CD4-positive, alpha-beta T cell treated with Interleukin-2 at 100 ng/mL for 4 hours (primary cell): ENCODE measurements around the gene MAS1L.

Experiments
- DNase-seq: peaks from one replicate; pipeline ENCODE4 v3.0.0-alpha.2; 2020; ENCODE audit warnings: low spot score

MAS1L gene, protein sequence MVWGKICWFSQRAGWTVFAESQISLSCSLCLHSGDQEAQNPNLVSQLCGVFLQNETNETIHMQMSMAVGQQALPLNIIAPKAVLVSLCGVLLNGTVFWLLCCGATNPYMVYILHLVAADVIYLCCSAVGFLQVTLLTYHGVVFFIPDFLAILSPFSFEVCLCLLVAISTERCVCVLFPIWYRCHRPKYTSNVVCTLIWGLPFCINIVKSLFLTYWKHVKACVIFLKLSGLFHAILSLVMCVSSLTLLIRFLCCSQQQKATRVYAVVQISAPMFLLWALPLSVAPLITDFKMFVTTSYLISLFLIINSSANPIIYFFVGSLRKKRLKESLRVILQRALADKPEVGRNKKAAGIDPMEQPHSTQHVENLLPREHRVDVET

DNA sequence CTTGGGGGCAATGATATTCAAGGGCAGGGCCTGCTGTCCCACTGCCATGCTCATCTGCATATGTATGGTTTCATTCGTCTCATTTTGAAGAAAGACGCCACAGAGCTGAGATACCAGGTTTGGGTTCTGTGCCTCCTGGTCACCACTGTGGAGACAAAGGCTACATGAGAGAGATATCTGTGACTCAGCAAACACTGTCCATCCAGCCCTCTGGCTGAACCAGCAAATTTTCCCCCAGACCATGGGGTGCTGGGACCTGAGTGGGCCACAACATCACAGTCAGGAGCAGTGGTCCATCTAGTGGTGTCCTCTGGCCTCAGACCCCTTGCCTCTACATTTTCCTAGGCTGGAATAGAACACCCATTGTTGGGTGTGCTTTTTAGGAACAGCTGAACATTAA is at the start of gene MAS1L:
TSS of gene MAS1L (minus strand) at position 297 of the 400 bp plus-strand sequence. CDS start at position 243, 54 bp downstream.
- no peak for DNase-seq

DNA sequence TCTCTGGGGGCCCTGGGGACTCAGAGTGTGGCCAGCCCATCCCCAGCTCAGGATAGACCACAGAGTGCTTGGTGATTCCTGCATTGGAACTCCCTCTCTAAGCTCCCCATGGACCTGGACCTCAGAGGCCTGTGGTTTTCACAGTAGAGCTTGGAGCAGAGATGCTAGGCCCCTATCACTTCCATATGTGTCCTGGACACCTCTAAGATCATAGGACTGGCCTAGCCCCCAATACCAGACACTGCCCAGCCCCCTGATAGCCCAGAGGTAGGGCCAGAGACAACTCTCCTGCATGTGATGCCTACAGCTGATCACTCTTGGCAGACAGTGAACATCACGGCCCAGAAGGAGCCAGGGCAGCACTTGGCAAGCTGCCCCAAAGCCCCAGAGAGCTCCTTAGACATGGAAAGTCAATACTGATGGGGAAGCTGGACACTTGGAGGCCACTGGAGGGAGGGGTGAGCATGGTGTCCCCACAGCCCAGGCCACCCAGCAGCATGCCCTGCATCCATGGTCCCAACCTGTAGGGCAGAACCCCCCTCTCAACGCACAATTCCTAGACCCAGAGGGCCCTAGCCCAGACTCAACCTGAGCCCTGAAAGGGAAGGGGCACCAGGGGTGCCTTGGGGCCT is 44.7 kb upstream of the MAS1L start:
- no peak for DNase-seq

DNA sequence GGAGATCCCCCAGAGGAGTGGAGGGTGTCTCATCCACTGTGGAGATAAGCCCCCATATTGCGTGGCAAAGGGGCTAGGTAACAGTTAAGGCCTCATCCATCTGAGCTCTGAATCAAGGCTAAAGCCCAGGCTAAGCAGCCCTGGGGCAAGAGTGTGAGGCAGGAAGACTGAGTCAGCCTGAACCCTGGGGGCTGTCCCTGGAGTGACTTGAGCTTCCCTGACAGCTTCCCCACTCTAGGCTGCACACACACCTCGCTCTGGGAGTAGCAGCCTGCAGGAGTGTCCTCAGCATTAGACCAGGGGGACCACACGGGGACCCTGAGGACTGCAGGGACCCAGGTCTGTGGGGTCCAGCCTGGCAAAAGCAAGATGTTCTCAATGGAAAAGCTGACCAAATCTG is 43.9 kb upstream of the MAS1L start:
- DNase-seq, result no peak

DNA sequence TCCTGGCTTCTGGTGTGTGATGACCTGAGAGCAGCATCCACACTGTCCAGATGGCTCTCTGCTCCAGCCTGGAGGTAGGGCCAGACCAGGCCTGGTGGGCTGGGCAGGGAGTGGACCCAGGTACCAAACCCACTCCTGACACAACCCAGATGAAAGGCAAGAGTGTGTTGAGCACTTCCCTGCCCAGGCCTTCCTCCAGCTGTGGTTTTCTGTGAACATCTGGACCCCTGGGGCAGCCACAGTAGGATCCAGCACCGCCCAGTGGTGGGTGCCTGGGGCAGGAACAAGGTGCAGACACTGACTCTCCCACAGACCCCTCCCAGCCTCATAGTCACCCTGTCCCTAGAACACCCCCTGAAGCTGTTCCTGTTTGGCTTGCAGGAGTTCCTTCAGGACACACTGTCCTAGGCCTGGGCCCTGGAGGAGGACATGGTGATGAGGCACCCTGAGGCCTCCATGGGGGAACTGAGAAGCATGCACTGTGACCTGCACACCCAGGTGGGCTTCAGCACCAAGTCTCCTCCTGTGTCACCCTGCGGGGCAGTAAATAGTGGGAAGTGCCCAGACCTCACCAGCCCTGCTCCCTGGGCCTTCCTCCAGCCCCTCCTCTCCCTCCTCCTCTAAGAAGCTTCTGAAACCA is 43.0 kb upstream of the MAS1L start:
- DNase-seq, result no peak

DNA sequence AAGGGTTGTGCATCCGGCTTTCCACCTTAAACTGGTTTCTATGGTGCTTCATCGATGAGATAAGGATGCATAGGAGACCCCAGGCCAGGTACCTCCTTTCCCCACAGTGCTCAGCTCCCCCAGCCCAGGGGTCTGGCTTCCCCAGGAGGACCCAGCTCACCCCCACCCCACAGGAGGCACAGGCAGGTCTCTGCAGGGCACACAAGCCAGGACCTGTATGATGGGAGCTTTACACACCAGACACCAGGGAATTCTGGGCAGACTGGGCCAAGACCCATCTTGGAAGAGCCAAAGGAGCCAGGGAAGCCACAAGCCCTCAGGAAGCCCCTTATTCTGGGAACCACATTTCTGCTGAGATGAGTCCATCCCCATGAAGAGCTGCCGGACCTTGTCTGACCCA is 42.2 kb upstream of the MAS1L start:
- no peak for DNase-seq

DNA sequence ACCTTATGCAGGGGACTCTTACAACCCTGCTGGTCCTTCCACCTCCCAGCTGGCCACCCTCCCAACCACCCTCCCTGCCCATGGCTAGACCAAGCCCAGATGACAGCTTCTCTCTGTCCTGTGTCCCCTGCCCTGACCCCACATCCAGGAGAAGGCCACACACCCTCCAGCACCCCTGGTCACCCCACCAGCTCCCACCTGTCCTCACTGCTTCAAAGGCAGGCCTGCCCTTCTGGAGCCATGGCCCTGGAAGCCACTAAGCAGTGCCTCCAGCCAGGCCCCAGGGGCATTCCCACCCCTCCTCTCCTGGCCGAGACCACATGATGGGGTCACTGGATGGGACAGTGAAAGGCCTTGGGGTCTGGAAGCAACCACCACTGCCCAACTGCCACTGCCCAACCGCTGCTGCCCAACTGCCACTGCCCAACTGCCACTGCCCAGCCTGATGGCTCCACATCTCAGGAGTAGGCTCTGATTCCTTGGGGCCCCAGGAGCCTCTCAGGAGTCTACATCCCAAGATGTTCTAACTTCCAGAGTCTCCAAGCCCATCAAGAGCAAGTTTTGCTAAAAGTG is 41.3 kb upstream of the MAS1L start:
- no peak for DNase-seq

DNA sequence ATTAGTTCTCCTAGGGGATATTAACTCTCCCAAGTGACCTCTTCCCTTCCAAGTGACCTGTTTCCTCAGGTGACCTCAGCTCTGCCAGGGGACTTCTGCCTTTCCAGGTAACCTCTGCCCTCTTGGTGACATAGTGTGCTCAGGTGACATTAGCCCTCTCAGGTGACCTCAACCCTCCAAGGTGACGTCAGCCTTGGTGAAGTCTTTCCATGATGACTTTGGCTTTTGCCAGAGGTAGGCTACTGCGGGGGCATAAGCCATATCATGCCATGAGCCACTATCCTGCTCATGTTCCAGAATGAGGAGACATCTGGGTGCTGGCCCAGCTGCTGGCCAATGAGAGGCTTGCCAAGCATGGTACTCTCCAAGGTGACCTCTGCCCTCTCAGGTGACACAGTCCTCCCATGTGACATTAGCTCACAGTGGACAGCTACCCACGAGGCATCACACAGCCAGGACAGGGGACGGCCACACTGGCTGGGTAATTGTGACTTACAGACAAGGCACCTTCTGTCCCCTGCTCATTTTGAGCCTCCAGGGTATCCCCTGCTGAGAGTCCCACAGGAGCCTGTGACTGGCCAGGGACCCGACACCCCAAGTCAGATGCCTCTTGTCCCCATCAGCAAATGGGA is 40.7 kb upstream of the MAS1L start:
- DNase-seq, result no peak

DNA sequence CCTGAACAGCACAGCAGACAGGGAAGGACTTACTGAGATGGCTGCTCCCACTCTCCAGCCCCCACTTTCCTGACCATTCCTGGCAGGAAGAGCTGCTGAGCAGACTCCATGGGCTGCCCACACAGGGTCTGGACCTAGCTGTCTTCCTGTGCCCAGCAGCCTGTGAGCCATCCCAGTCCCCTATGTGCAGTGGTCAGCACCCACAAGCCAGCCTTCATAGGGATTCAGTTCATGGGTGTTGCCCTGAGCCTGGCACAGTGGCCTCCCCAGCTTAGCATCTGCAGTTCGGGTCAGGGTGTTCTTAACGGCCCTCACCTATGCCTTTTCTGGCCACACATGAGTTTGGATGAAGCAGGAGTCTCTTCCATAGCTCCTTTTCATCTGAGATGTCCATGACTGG is 39.8 kb upstream of the MAS1L start:
- DNase-seq, result no peak

DNA sequence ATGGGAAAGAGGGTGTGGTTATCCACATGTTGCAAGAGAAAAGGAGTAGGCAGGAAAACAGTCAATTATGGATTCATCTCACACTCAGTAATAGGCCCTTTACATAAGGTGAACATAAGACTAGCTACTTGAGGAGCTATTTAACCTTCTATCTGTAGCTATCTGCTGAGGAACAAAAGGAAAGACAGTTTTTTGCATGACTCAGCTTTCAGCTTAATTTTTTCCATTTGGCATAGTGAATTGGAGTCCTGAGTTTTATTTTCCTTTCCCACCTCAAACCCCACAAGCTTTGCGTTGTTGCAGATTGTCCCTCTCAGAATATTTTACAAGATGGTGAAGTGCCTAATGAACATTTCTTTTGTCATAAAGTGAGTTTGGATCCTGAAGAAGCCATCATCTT is 39.4 kb upstream of the MAS1L start:
- DNase-seq, result no peak

DNA sequence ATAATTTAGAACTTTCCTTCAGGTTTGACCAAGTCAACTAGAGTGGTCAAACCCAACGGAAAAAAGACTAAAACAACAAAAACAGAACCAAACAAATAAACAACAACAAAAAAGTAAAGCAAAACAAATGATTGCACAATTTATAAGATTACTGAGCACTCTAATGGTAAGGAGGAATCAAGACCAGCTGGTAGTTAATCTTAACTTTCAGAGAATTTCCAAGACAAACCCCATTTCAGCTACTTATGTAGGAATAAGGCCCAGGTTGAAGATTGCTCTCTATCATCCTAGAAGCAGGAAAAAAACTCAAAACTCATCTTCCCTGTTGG is 37.5 kb upstream of the MAS1L start:
- DNase-seq, result no peak

DNA sequence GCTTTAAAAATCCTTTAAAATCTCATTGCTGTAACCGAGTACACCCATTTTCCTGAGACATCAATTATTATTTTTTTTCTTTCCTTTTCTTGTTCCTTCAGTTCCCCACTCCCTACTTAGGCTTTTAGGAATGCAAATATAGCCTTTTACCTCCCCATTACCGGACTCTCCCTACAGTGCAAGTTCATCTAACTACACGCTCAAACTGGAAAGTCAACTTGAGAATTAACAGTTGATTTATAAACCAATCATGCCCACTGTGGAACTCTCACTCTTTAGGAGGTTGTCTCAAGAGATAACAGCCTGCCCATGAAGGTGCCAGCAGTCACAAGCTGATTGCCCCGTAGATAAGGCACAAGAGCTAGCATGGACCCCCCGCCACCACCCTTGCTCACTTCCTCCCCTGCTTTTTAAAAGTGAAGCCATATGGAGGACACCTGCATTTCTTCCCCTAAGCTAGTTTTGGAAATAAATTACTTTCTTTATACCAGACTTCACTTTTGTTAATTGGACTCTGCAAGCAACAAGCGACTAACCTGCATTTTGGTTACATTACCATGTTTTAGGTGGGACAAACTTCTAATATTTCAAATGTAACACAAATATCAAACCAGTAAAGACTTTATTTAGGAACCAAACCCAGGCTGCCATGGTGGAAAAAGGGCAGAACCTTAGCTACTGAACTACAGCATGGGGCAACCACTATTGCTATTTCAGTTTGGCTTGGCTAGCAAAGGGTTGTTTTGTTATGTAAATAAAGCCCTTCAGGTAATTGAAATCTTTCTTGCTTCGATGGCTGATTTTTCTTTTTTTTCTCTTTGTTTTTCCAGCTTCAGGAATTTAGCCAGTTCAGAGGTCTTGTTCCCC is 36.9 kb upstream of the MAS1L start:
- no peak for DNase-seq

DNA sequence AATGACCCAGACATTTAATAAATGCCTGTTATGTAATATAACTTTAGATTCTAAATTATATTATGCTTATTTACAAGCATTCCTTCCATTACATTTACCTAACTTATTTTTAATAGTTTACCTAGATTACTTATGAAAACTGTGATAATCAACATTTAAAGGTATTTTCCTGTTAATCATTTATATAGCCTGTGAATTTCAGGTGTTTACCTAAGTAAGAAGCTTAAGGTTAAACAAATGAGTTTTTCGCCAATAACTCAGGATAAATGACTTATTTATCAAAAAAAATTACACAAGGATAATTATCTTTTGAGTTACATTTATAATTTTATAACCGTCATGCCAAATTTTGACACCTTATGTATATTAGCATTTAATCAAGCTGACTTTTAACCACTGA is 36.3 kb upstream of the MAS1L start:
- no peak for DNase-seq

DNA sequence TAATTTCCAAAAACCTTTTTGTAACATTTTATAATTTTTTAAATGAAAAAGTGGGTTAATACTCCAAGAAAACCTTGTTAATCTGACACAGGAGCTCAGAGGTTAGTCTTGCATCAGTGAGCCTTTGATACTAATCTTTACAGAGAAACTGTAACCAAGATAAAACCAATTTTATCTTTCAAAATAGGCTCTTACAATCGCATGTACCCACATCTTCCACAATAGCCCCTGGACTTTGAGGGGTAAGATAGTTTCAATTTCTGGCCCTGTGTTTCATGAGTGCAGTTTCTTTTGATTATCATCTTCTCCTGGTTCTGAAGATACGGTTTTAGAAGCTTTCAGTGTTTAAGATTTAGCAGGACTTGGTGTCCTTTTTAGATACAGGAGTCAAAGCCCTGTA is 34.5 kb upstream of the MAS1L start:
- no peak for DNase-seq

DNA sequence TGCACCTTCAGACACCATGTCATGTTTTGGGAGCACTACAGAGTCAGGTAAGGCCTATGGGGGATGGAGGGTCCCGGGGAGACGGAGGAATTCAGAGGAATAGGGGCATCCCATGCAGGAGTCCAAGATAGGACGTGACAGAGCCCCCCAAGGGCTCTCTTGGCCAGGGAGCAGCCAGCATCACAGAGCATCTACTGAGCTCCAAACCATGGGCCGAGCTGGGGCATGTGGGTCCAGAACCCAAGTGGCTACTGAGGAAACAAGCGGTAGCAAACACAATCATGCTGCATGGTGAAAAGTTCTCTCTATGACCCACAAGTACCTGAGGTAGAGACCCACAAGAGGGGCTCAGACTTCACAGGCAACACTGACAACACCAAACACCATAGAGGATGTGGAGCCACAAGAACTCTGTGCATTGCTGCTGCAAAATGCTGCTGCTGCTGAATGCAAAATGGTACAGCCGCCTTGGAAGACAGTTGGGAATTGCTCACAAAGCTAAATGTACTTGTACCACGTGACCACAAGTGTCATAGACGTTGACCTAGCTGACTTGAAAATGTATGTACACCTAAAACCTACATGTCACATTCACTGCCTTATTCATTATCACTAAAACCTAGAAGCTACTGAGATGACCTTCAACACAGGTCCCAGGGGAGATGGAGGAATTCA is 33.4 kb upstream of the MAS1L start:
- no peak for DNase-seq

DNA sequence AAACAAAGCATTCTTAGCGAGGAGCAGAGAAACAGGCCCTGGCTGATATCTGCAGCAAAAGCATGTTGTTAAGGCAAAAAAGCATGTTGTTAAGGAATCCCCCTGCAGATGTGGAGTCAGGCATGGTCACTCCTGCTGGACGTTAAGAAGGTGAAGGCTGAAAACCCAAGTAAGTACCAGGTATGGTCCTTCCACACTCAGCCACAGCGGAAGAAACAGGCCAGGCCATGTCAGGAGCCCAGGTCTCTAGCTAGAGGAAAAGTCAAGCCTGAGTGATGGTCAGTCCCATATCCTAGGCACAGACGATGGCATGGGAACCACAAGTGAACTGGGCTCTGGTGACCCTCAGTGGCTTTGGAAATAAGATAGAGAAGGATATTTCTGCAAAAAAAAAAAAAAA is 32.5 kb upstream of the MAS1L start:
- no peak for DNase-seq

DNA sequence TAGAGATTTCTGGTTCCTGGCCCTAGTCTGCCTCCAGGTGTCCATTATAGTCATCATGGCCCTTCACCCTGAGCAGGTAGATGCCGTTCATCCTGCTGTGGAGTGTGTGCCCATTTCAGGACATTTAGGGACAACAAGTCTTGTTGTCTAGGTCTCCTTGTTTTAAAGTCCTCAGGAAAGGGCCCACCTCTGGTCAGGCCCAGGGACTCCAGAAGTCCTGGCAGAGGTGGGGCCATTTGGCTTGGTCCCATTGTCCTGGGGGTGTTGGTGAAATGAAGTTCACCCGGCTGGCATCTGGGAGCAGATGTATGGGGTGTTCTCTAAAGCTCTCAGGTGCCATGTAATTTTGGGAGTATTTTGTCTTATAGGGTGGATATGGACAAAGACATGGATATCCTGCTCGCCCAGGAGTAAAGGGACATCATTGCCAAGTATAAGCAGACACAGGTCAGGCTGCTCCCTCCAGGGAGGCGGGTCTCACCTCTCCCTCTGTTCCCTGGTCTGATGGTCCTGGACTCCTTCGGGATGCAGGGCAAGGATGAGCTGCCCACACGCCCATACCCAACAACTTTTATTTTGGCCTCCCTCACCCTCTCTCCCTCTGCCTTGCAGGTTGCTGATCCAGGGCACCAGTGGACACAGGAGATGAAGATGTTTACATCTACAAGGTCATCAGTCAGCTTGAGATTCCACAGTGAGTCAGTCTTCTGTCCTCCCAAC is 31.7 kb upstream of the MAS1L start:
- no peak for DNase-seq

DNA sequence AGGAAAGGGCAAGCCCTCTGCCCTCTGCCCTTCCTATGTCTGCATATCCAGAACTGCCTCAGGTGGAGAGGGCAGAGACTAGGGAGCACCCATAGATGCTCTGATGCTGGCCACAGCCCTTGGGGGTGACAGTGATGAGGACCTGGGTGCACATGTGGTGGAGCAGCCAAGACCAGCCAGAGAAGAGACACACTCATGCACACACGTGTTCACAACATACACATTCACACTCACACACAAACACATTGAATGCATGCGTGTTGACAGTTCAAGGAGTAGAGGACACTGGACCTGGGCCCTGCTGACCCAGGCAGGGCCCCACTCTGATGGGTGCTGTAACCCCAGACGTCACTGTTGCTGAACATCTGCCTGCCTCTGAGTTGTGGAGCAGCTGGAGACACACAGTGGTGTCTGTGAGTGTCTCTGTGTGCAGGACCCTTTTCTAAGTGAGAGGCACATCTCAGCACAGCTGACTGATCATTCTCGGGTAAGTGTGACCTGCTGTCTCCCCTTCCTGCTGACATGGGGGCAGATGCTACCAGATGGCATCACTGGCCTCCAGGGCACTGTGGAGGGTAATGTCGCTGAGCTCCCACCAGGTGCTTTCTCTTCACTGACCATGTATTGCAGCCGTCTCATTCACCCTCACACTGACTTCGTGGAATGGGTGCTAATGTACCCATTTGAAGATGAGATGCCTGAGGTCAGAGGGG is 30.1 kb upstream of the MAS1L start:
- no peak for DNase-seq

DNA sequence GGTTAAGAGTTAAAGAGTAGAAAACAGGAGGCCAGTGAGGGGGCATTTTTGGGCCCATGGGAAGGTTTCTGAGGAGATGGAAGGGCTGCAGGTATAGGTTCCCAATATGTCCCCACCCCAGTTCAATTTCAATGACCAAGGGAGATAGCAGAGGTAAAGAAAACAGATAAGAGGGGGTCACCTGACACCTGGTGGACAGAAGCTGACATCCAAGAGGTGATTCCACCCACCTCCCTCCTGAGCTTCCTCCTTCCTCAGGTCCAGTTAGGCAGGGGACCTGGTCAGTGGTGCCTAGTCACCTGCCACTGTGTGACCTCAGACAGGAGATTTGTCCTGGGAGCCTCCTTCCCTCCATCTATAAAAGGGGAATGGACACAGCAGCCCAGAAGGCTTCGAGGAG is 29.5 kb upstream of the MAS1L start:
- DNase-seq, result no peak

DNA sequence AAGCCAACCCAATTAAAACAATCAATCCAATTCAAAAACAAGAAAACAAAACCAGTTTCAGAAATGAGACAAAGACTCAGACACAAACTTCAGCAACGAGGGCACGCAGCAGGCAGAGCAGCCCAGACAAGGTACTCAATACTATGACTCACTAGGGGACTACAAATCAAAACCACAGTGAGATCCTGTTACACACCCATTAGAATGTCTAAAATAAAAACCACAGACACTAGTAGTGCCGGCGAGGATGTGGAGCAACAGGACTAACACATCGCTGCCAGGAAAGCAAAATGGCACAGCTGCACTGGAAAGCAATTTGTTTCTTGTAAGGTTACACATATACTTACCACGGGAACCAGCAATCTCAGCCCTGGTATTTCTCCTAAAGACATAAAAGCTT is 28.4 kb upstream of the MAS1L start:
- peak; percentile 56 for DNase-seq

DNA sequence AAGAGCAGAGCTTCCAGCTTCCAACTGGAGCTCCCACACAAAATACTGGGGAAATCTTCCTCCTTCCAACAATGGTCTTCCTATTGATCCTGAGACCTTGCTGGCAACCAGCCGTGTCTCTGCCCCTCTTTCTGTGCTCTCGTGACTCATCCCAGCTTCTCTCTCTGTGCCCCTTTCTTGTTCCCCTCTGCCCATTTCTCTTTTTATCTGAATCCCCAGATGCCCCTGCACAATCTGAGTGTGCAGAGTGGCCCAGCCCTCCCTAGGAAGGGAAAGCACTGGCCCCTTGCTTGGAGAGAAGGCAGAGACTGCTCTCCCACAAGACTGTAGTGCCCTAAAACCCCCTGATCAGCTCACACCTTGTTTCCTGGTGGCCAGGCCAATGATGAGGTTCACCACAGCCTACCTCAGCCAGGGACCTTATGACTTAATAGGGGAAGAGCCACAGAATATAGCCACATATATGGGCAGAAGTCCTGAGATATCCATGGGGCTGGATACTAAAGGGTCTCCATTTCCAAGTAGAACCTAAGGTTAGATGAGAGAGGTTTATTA is 23.1 kb upstream of the MAS1L start:
- DNase-seq, result no peak
